ENCODE measurements around the gene SCYGR1. TPM values are rescaled to one million over a fixed set of nuclear protein-coding genes. Genes with fewer than 3 reads are reported as not detected.

The SCYGR1 gene
- total RNA-seq, 1 experiment from 2014 or later: not detected

DNA sequence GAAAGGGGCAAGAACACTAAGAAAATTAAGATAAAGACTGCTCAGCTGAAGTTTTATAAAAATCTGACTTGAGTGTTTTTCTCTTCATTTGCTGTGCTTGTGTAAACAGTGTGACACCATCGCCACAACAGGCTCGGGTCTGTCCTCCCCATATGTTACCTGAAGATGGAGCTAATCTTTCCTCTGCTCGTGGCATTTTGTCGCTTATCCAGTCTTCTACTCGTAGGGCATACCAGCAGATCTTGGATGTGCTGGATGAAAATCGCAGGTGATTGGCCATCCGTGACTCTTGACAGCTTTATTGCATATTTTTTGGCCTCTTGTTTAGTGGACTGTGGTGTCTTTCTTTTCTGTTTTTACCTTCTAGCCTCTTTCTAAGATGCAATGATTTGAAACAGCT lies 40.6 kb downstream of the SCYGR1 start:
- intact Hi-C loops (cut with micrococcal nuclease; ENCODE audit: unreplicated experiment): no loop called here
- CTCF ChIA-PET: no interaction called here
- H3K27me3 Mint-ChIP-seq (ENCODE audit: unreplicated experiment): no peaks in the 10 kb centered on the region

DNA sequence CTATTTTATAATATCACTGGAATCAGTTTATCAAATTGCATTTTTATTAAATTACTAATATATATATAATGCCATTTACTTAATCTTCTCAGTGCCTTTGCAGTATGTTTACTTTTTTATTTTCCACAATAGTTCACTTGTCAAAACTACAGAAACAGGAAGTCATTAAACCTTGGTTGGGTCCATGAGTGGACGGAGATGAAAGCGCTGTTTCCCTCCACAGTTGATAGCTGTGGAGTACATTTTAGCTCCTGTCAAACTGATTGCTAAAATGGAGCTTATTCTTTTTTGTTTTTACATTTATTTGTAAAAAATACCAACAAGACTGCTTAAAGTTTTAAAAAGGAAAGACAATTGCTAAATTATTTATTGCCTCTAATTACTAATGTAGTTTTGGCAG lies 43.5 kb downstream of the SCYGR1 start:
- CTCF ChIA-PET: interaction anchor here (0.7 kb wide), 1 partner anchor 318 kb away, joined by 3 read pairs; no protein-coding TSS in a partner anchor
- Mint-ChIP-seq H3K27ac (ENCODE audit: unreplicated experiment) (no peak overlapping the region), H3K27me3 (ENCODE audit: unreplicated experiment) (no peaks in the 10 kb centered on the region), H3K9me3 (ENCODE audit: low read depth, unreplicated experiment) (no peaks in the 10 kb centered on the region), H3K36me3 (ENCODE audit: insufficient read depth, unreplicated experiment) (peaks cover 18% of the 10 kb centered on the region), H3K4me1 (ENCODE audit: low read depth, unreplicated experiment) (peaks cover 6% of the 10 kb centered on the region), H3K4me3 (ENCODE audit: low read depth, unreplicated experiment) (no peak overlapping the region)
- intact Hi-C loops (cut with micrococcal nuclease; ENCODE audit: unreplicated experiment): no loop called here
- BruUV-seq (replicated peaks): no TSS peak
- DNase-seq: no peak
- TF ChIP-seq, protein P1, sequence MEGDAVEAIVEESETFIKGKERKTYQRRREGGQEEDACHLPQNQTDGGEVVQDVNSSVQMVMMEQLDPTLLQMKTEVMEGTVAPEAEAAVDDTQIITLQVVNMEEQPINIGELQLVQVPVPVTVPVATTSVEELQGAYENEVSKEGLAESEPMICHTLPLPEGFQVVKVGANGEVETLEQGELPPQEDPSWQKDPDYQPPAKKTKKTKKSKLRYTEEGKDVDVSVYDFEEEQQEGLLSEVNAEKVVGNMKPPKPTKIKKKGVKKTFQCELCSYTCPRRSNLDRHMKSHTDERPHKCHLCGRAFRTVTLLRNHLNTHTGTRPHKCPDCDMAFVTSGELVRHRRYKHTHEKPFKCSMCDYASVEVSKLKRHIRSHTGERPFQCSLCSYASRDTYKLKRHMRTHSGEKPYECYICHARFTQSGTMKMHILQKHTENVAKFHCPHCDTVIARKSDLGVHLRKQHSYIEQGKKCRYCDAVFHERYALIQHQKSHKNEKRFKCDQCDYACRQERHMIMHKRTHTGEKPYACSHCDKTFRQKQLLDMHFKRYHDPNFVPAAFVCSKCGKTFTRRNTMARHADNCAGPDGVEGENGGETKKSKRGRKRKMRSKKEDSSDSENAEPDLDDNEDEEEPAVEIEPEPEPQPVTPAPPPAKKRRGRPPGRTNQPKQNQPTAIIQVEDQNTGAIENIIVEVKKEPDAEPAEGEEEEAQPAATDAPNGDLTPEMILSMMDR (IDR thresholded peaks at IDR 0.05; ENCODE audit: unreplicated experiment): no peak

More for the DNA sequence above, 40.6 kb downstream of the SCYGR1 start:
- H3K27ac Mint-ChIP-seq (ENCODE audit: unreplicated experiment): no peak overlapping the region
- no peak for DNase-seq
- BruUV-seq (replicated peaks): no TSS peak
- H3K9me3 Mint-ChIP-seq (ENCODE audit: low read depth, unreplicated experiment): no peaks in the 10 kb centered on the region
- no peaks in the 10 kb centered on the region for H3K4me1 Mint-ChIP-seq (ENCODE audit: low read depth, unreplicated experiment)
- TF ChIP-seq, protein P1 (IDR thresholded peaks at IDR 0.05; ENCODE audit: unreplicated experiment): no peak
- H3K4me3 Mint-ChIP-seq (ENCODE audit: low read depth, unreplicated experiment): no peak overlapping the region
- H3K36me3 Mint-ChIP-seq (ENCODE audit: insufficient read depth, unreplicated experiment): peaks cover 12% of the 10 kb centered on the region

DNA sequence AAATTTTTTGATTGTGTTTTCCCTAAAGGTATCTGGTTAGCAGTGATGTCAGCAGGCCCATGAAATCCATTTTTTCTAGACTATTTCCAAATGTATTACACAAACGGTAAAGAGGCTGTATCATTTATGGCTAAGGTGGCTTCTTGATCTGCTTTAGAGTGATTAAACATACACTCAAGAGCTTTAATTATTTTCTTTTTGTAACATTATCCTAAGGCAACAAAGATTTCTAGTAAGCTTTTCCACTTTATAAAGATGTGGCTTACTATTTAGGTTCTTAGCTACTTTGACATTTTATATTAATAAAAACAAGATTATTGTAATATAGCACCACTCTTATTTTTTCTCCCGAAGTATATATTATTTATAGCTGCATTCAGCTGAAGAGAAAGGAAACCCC lies 46.2 kb downstream of the SCYGR1 start:
- peaks cover 13% of the 10 kb centered on the region for H3K4me1 Mint-ChIP-seq (ENCODE audit: low read depth, unreplicated experiment)
- no peaks in the 10 kb centered on the region for H3K27me3 Mint-ChIP-seq (ENCODE audit: unreplicated experiment)
- H3K27ac Mint-ChIP-seq (ENCODE audit: unreplicated experiment): no peak overlapping the region
- no peak for DNase-seq
- CTCF ChIA-PET: no interaction called here
- intact Hi-C loops (cut with micrococcal nuclease; ENCODE audit: unreplicated experiment): no loop called here
- BruUV-seq (replicated peaks): no TSS peak
- TF ChIP-seq, protein P1 (IDR thresholded peaks at IDR 0.05; ENCODE audit: unreplicated experiment): no peak
- no peak overlapping the region for H3K4me3 Mint-ChIP-seq (ENCODE audit: low read depth, unreplicated experiment)
- H3K36me3 Mint-ChIP-seq (ENCODE audit: insufficient read depth, unreplicated experiment): peaks cover 5% of the 10 kb centered on the region
- no peaks in the 10 kb centered on the region for H3K9me3 Mint-ChIP-seq (ENCODE audit: low read depth, unreplicated experiment)

DNA sequence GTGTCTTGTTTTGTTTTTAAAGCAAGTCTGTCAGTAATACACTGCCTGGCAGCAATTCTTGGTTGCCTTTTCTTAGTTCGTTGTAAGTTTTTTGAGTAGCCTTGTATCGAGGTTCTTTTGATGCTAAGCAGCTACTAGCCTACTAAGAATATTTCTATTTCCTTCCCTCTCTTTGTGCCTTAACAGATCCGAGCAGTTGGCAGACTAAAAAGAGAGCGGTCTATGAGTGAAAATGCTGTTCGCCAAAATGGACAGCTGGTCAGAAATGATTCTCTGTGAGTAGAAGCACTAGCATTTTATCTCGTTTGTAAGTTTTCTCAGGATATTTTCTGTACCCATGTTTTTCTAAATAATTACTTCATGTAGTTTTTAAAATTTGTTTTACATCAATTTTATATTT lies 47.6 kb downstream of the SCYGR1 start:
- Mint-ChIP-seq H3K4me1 (ENCODE audit: low read depth, unreplicated experiment) (peaks cover 13% of the 10 kb centered on the region), H3K9me3 (ENCODE audit: low read depth, unreplicated experiment) (no peaks in the 10 kb centered on the region), H3K27ac (ENCODE audit: unreplicated experiment) (no peak overlapping the region), H3K27me3 (ENCODE audit: unreplicated experiment) (no peaks in the 10 kb centered on the region), H3K4me3 (ENCODE audit: low read depth, unreplicated experiment) (no peak overlapping the region), H3K36me3 (ENCODE audit: insufficient read depth, unreplicated experiment) (peaks cover 9% of the 10 kb centered on the region)
- CTCF ChIA-PET: interaction anchor here (1.1 kb wide), 1 partner anchor 210 kb away, joined by 4 read pairs; no protein-coding TSS in a partner anchor
- DNase-seq: no peak
- TF ChIP-seq, protein P1 (IDR thresholded peaks at IDR 0.05; ENCODE audit: unreplicated experiment): no peak
- intact Hi-C loops (cut with micrococcal nuclease; ENCODE audit: unreplicated experiment): no loop called here
- no TSS peak for BruUV-seq (replicated peaks)

Data from Calu3 (cell line).